Measurements from ENCODE around the gene MAML2. TPM values are rescaled to one million over a fixed set of nuclear protein-coding genes. Genes with fewer than 3 reads are reported as not detected.
A peak's percentile ranks its signal among the peaks of the same experiment; 100 is the strongest.

The MAML2 gene
- total and polyA plus RNA-seq, 2 of the 8 experiments (the other 6 are each of a cell fraction or from before 2014, with no cell fraction given), result 3.8 to 6.6 TPM

GRCh38 chr11:96155627-96156378 is 187.2 kb downstream of the MAML2 start:
- no peak overlapping the region for H2AK5ac ChIP-seq (ENCODE audit: low read depth, low read length)
- ChIA-PET CTCF (ENCODE audit: partially characterized antibody) (interaction anchor here (0.7 to 2.3 kb wide), 10 partner anchors 9 to 188 kb away, joined by 3 to 8 read pairs (median 4); partner anchors contain the start of gene MAML2), POLR2A (ENCODE audit: partially characterized antibody) (interaction anchor here (0.7 kb wide), 1 partner anchor 77 kb away, joined by 3 read pairs; no protein-coding TSS in a partner anchor)
- no peak overlapping the region for H2BK120ac ChIP-seq (replicated peaks; ENCODE audit: low read depth, low read length)
- peak overlapping the region; percentile 18 for H4K91ac ChIP-seq (replicated peaks; ENCODE audit: insufficient read length, low read length)
- no peak overlapping the region for H3K9ac ChIP-seq (replicated peaks in 1 of 4; ENCODE audit: extremely low read depth in 1 of 4, low read depth in 3 of 4, low read length in 3 of 4)
- no peak overlapping the region for H4K8ac ChIP-seq (ENCODE audit: extremely low read depth, insufficient read depth, low read length)
- H3K56ac ChIP-seq (replicated peaks; ENCODE audit: insufficient read length, low read depth, low read length), result no peak overlapping the region
- H2BK15ac ChIP-seq (ENCODE audit: low read length), result peak overlapping the region; percentile 53; the same call in 1 of the 2 replicates
- H3K4me3 ChIP-seq (ENCODE audit: extremely low read depth in 1 of 4, insufficient read depth in 2 of 4, low read depth in 3 of 4, low read length in 4 of 4), result no peak overlapping the region
- no peaks in the 10 kb centered on the region for H4K20me1 ChIP-seq (replicated peaks in 1 of 2; ENCODE audit: control insufficient read depth in 1 of 2, insufficient read depth in 2 of 2, low read length in 2 of 2)
- H3K23me2 ChIP-seq (ENCODE audit: low read depth, low read length), result no peaks in the 10 kb centered on the region
- no peaks in the 10 kb centered on the region for H3K79me2 ChIP-seq (ENCODE audit: control insufficient read depth in 1 of 2, insufficient read depth in 2 of 2, low read length in 2 of 2)
- TF ChIP-seq RAD21 (IDR thresholded peaks at IDR 0.05 in 1 of 2, conservative IDR thresholded peaks at IDR 0.05 in 1 of 2; ENCODE audit: low read depth in 2 of 2, low read length in 2 of 2) (peak; percentile 11 to 39; a peak in 2 of 4 replicates), BCL11A (IDR thresholded peaks at IDR 0.05; ENCODE audit: low read depth in 2 of 2, low read length in 2 of 2) (no peak), KDM5A (IDR thresholded peaks at IDR 0.05; ENCODE audit: low read length) (no peak)
- TF ChIP-seq, protein P1, sequence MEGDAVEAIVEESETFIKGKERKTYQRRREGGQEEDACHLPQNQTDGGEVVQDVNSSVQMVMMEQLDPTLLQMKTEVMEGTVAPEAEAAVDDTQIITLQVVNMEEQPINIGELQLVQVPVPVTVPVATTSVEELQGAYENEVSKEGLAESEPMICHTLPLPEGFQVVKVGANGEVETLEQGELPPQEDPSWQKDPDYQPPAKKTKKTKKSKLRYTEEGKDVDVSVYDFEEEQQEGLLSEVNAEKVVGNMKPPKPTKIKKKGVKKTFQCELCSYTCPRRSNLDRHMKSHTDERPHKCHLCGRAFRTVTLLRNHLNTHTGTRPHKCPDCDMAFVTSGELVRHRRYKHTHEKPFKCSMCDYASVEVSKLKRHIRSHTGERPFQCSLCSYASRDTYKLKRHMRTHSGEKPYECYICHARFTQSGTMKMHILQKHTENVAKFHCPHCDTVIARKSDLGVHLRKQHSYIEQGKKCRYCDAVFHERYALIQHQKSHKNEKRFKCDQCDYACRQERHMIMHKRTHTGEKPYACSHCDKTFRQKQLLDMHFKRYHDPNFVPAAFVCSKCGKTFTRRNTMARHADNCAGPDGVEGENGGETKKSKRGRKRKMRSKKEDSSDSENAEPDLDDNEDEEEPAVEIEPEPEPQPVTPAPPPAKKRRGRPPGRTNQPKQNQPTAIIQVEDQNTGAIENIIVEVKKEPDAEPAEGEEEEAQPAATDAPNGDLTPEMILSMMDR (IDR thresholded peaks at IDR 0.05; ENCODE audit: control extremely low read depth in 1 of 3, insufficient read depth in 1 of 3, low read depth in 1 of 3, low read length in 3 of 3), result 0 out of 4 replicates have a peak, but pooled peaks of 1 of the 3 experiments have one; percentile 8
- H3K14ac ChIP-seq (ENCODE audit: insufficient read length), result no peak overlapping the region
- H2BK20ac ChIP-seq (ENCODE audit: low read length), result no peak overlapping the region
- no peak overlapping the region for H3K23ac ChIP-seq (ENCODE audit: insufficient read length)
- no peak overlapping the region for H4K5ac ChIP-seq (ENCODE audit: insufficient read length, low read depth, low read length)
- peak overlapping the region; percentile 10; the same call in 1 of the 2 replicates for H2BK12ac ChIP-seq (ENCODE audit: low read depth, low read length)
- peak overlapping the region; percentile 24; the same call in 1 of the 2 replicates for H3K18ac ChIP-seq (ENCODE audit: extremely low read depth, low read length)
- no peak overlapping the region for H2AFZ ChIP-seq (ENCODE audit: low read length)
- H3K27ac ChIP-seq (ENCODE audit: low read depth, low read length), result no peak overlapping the region
- FAIRE-seq (no peak), DNase-seq (ENCODE audit: low read depth in 1 of 2, low spot score in 2 of 2) (no peak)
- H3K4ac ChIP-seq (replicated peaks; ENCODE audit: insufficient read length, low read depth, low read length), result no peak overlapping the region
- H3K27me3 ChIP-seq (replicated peaks in 1 of 4; ENCODE audit: control insufficient read depth in 3 of 4, extremely low read depth in 1 of 4, insufficient read depth in 3 of 4, low read length in 3 of 4), result no peaks in the 10 kb centered on the region
- H3K4me2 ChIP-seq (ENCODE audit: insufficient read depth in 1 of 2, low read depth in 2 of 2, low read length in 2 of 2), result no peak overlapping the region
- H3K36me3 ChIP-seq (ENCODE audit: control insufficient read depth in 2 of 4, insufficient read depth in 4 of 4, low read length in 3 of 4), result no peaks in the 10 kb centered on the region
- no peaks in the 10 kb centered on the region for H3K79me1 ChIP-seq (ENCODE audit: low read depth, low read length)
- H3K4me1 ChIP-seq (replicated peaks in 1 of 4; ENCODE audit: control insufficient read depth in 3 of 4, insufficient read depth in 4 of 4, low read length in 3 of 4), result peaks cover 0 to 14% (median 4%) of the 10 kb centered on the region in 4 experiments; a peak in 4 of 7 replicates
- 0 out of 2 replicates have a peak overlapping the region, but pooled peaks have one; percentile 19 for H2BK5ac ChIP-seq (ENCODE audit: low read depth, low read length)
- 85% methylated on average over 9 of the region's 9 CpGs; no CpG with 5 or more reads in 1 of the 2 experiments for WGBS, 2 experiments (ENCODE audit: extremely low coverage in 1 of 2, insufficient coverage in 1 of 2, insufficient read length in 1 of 2, insufficient replicate concordance in 2 of 2, low coverage in 1 of 2, low lambda C conversion rate in 2 of 2, missing lambda C conversion rate in 1 of 2)
- no peaks in the 10 kb centered on the region for H3K9me3 ChIP-seq (ENCODE audit: insufficient read depth in 2 of 2, low read depth in 1 of 2, low read length in 1 of 2)
